ENCODE results near the gene ZNF609. TPM values are rescaled to one million over a fixed set of nuclear protein-coding genes. Genes with fewer than 3 reads are reported as not detected.
A peak's percentile ranks its signal among the peaks of the same experiment; 100 is the strongest.

Gene ZNF609
- total RNA-seq, 2 donors from 2014 or later, result 17.9 to 22.7 TPM

- Histone ChIP-seq H3K36me3 (replicated peaks in 1 of 2; ENCODE audit: insufficient read depth in 1 of 2, low read depth in 2 of 2) (no peaks in the 10 kb centered on the region), H3K4me3 (no peak overlapping the region), H3K27ac (peak overlapping the region in 3 of 4 donors; percentile 38 to 70 (median 38)), H3K4me1 (peaks cover 27% of the 10 kb centered on the region), H3K27me3 (no peaks in the 10 kb centered on the region), H3K9me3 (no peaks in the 10 kb centered on the region)
- ATAC-seq (no peak), DNase-seq (no peak)
- 69 to 72% methylated on average over 8 to 9 of the region's 9 CpGs for WGBS, 2 donors
- TF ChIP-seq, protein P1, sequence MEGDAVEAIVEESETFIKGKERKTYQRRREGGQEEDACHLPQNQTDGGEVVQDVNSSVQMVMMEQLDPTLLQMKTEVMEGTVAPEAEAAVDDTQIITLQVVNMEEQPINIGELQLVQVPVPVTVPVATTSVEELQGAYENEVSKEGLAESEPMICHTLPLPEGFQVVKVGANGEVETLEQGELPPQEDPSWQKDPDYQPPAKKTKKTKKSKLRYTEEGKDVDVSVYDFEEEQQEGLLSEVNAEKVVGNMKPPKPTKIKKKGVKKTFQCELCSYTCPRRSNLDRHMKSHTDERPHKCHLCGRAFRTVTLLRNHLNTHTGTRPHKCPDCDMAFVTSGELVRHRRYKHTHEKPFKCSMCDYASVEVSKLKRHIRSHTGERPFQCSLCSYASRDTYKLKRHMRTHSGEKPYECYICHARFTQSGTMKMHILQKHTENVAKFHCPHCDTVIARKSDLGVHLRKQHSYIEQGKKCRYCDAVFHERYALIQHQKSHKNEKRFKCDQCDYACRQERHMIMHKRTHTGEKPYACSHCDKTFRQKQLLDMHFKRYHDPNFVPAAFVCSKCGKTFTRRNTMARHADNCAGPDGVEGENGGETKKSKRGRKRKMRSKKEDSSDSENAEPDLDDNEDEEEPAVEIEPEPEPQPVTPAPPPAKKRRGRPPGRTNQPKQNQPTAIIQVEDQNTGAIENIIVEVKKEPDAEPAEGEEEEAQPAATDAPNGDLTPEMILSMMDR (IDR thresholded peaks at IDR 0.05), result no peak
- TF ChIP-seq POLR2A (IDR thresholded peaks at IDR 0.05), result no peak
- intact Hi-C loops (cut with DNase I), result no loop called here
Measured at GRCh38 chr15:64515825-64516224, 55.4 kb downstream of the ZNF609 start.

DNA sequence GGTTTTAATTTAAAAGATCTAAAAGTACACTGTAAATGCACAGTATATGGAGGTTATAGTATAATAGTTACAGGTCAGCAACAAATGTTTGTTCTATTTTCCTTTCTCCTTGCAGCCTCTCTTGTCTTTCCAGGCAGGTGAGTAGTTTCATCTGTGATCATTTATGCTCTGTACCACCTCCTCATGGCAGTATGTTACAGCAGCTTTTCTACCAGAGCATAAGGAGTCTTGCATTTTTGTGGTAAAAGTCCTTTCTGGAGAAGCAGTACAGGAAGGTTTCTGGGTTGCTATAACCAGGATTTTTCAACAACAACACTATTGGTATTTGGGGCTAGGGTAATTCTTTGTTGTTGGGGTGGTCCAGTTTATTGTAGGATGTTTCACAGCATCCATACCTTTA, 59.5 kb downstream of the ZNF609 start:
- no peak for ATAC-seq

GRCh38 chr15:64521201-64521600, 60.8 kb downstream of the ZNF609 start:
- no peaks in the 10 kb centered on the region for H3K27me3 ChIP-seq
- no peak for TF ChIP-seq POLR2A (IDR thresholded peaks at IDR 0.05)
- TF ChIP-seq, protein P1 (IDR thresholded peaks at IDR 0.05), result no peak
- peak overlapping the region; percentile 61 to 87 (median 70) for H3K27ac ChIP-seq
- H3K9me3 ChIP-seq, result no peaks in the 10 kb centered on the region
- DNase-seq, result peak in 2 of 4 donors; percentile 18
- ATAC-seq, result peak; percentile 47
- peaks cover 46% of the 10 kb centered on the region for H3K4me1 ChIP-seq
- 12 to 14% methylated on average over 1 of the region's 1 CpG for WGBS, 2 donors
- no peak overlapping the region for H3K4me3 ChIP-seq
- intact Hi-C loops (cut with DNase I), result no loop called here
- H3K36me3 ChIP-seq (replicated peaks in 1 of 2; ENCODE audit: insufficient read depth in 1 of 2, low read depth in 2 of 2), result no peaks in the 10 kb centered on the region

More for the DNA sequence above, 59.5 kb downstream of the ZNF609 start:
- intact Hi-C loops (cut with DNase I), result no loop called here
- Histone ChIP-seq H3K27me3 (no peaks in the 10 kb centered on the region), H3K4me3 (no peak overlapping the region), H3K36me3 (replicated peaks in 1 of 2; ENCODE audit: insufficient read depth in 1 of 2, low read depth in 2 of 2) (no peaks in the 10 kb centered on the region), H3K9me3 (no peaks in the 10 kb centered on the region), H3K4me1 (peaks cover 57% of the 10 kb centered on the region), H3K27ac (no peak overlapping the region)
- no peak for TF ChIP-seq POLR2A (IDR thresholded peaks at IDR 0.05)
- TF ChIP-seq, protein P1 (IDR thresholded peaks at IDR 0.05), result no peak
- no peak for DNase-seq

GRCh38 chr15:64521726-64522164, 61.4 kb downstream of the ZNF609 start:
- no peaks in the 10 kb centered on the region for H3K9me3 ChIP-seq
- ATAC-seq (peak; percentile 86), DNase-seq (peak; percentile 64 to 85 (median 74))
- TF ChIP-seq, protein P1 (IDR thresholded peaks at IDR 0.05), result no peak
- TF ChIP-seq POLR2A (IDR thresholded peaks at IDR 0.05), result no peak
- peaks cover 46% of the 10 kb centered on the region for H3K4me1 ChIP-seq
- H3K27me3 ChIP-seq, result no peaks in the 10 kb centered on the region
- H3K4me3 ChIP-seq, result no peak overlapping the region
- 4 to 6% methylated on average over 3 of the region's 3 CpGs for WGBS, 2 donors
- intact Hi-C loops (cut with DNase I), result no loop called here
- peak overlapping the region; percentile 3 to 87 (median 70) for H3K27ac ChIP-seq
- no peaks in the 10 kb centered on the region for H3K36me3 ChIP-seq (replicated peaks in 1 of 2; ENCODE audit: insufficient read depth in 1 of 2, low read depth in 2 of 2)

GRCh38 chr15:64522226-64522823, 61.9 kb downstream of the ZNF609 start:
- 42 to 44% methylated on average over 1 of the region's 1 CpG for WGBS, 2 donors
- Histone ChIP-seq H3K27ac (peak overlapping the region; percentile 3 to 87 (median 70)), H3K27me3 (no peaks in the 10 kb centered on the region), H3K4me3 (no peak overlapping the region), H3K4me1 (peaks cover 46% of the 10 kb centered on the region), H3K36me3 (replicated peaks in 1 of 2; ENCODE audit: insufficient read depth in 1 of 2, low read depth in 2 of 2) (no peaks in the 10 kb centered on the region), H3K9me3 (no peaks in the 10 kb centered on the region)
- ATAC-seq (no peak), DNase-seq (no peak)
- TF ChIP-seq POLR2A (IDR thresholded peaks at IDR 0.05), result no peak
- TF ChIP-seq, protein P1 (IDR thresholded peaks at IDR 0.05), result no peak
- intact Hi-C loops (cut with DNase I), result no loop called here

Measured in body of pancreas (tissue), 4 donors.